Fibroblast of mammary gland (primary cell): ENCODE measurements around the gene FRY.
A peak's percentile ranks its signal among the peaks of the same experiment; 100 is the strongest.

Experiments
- DNase-seq: peaks from one replicate; pipeline ENCODE4 v3.0.0-alpha.2; 2010; ENCODE audit warnings: low read depth
- H3K4me3 ChIP-seq: 2 replicates; pipeline ENCODE4 v1.5.1; 2011; ENCODE audit warnings: low read depth, mild to moderate bottlenecking, low read length, moderate library complexity; ENCODE audit not compliant: control insufficient read depth
- TF ChIP-seq, protein P1 (sequence below): conservative IDR thresholded peaks from 2 replicates; pipeline ENCODE4 v1.5.1; 2011; ENCODE audit warnings: low read depth, low read length, inconsistent platforms; ENCODE audit not compliant: control insufficient read depth, insufficient read depth

FRY gene

DNA sequence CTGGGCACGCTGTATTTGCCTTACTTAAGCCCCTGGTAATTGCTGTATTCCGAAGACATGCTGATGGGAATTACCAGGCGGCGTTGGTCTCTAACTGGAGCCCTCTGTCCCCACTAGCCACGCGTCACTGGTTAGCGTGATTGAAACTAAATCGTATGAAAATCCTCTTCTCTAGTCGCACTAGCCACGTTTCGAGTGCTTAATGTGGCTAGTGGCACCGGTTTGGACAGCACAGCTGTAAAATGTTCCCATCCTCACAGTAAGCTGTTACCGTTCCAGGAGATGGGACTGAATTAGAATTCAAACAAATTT, 284.4 kb downstream of the FRY start:
- TF ChIP-seq, protein P1, sequence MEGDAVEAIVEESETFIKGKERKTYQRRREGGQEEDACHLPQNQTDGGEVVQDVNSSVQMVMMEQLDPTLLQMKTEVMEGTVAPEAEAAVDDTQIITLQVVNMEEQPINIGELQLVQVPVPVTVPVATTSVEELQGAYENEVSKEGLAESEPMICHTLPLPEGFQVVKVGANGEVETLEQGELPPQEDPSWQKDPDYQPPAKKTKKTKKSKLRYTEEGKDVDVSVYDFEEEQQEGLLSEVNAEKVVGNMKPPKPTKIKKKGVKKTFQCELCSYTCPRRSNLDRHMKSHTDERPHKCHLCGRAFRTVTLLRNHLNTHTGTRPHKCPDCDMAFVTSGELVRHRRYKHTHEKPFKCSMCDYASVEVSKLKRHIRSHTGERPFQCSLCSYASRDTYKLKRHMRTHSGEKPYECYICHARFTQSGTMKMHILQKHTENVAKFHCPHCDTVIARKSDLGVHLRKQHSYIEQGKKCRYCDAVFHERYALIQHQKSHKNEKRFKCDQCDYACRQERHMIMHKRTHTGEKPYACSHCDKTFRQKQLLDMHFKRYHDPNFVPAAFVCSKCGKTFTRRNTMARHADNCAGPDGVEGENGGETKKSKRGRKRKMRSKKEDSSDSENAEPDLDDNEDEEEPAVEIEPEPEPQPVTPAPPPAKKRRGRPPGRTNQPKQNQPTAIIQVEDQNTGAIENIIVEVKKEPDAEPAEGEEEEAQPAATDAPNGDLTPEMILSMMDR, result no peak
- DNase-seq, result no peak
- peak overlapping the region; percentile 89 for H3K4me3 ChIP-seq

DNA sequence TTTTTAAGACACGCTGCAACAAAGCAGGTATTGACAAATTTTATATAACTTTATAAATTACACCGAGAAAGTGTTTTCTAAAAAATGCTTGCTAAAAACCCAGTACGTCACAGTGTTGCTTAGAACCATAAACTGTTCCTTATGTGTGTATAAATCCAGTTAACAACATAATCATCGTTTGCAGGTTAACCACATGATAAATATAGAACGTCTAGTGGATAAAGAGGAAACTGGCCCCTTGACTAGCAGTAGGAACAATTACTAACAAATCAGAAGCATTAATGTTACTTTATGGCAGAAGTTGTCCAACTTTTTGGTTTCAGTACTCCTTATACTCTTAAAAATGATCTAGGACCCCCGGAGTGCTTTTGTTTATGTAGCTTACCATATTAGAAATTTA, 284.9 kb downstream of the FRY start:
- peak overlapping the region; percentile 89 for H3K4me3 ChIP-seq
- DNase-seq, result peak; percentile 25
- TF ChIP-seq, protein P1, result no peak

GRCh38 chr13:32317716-32318465, 286.3 kb downstream of the FRY start:
- DNase-seq, result no peak
- no peak overlapping the region for H3K4me3 ChIP-seq
- TF ChIP-seq, protein P1, result no peak

DNA sequence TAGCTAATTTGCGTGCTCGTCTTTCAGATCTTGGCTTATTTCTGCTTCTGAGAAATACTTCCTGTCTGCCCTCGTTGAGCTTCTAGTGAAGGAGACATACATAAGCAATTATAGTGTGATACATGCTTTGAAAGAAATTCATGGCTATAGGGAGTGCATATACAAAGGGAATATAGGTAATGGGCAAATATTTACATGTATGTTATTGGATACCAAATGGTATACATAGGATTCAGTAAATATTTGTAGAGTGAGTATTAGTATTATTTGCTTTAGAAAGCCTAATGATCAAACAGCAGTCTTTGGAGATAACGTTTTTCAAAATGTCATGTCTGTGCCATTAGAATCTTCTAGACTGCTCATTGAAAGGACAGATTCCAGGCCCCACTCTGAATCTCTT, 289.0 kb downstream of the FRY start:
- H3K4me3 ChIP-seq, result no peak overlapping the region
- DNase-seq, result no peak
- TF ChIP-seq, protein P1, result no peak

DNA sequence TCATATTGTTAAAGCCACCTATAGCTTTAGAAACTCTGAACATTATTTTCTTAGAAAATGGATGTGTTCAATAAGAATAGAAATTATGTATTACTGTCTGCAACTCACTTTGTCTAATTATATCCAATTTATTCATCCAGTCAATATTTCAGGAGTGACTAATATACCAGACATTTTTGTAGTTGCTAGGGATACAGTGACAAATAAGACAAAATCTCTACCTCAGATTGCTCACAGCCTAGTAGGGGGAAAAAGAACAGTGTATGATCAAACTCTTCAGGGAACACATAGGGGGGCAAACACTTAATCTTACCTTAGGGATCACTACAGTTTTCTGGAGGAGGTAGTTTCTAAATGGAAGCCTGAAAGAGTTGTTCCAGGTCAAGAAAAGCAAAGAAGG, 292.3 kb downstream of the FRY start:
- TF ChIP-seq, protein P1, result no peak
- peak; percentile 74 for DNase-seq
- no peak overlapping the region for H3K4me3 ChIP-seq

DNA sequence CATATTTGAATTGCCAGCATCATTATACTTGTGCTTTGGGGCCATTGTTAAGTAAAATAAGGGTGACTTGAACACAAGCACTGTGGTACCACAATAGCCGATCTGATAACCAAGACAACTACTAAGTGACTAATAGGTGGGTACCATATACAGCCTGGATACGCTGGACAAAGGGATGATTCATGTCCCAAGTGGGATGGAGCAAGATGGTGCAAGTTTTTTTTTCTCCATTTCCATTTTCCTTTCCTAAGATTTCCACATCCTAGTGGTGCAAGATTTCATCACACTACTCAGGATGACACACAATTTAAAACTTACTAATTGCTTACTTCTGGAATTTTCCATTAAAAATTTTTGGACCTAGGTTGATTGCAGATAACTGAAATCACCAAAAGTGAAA, 298.9 kb downstream of the FRY start:
- no peak overlapping the region for H3K4me3 ChIP-seq
- TF ChIP-seq, protein P1, result no peak
- DNase-seq, result peak; percentile 96

- H3K4me3 ChIP-seq, result no peak overlapping the region
- peak; percentile 6 for DNase-seq
- TF ChIP-seq, protein P1, result no peak
Observed at GRCh38 chr13:32334671-32335070, 303.1 kb downstream of the FRY start.
